ENCODE results near the gene BRSK1. TPM values are rescaled to one million over a fixed set of nuclear protein-coding genes. Genes with fewer than 3 reads are reported as not detected.
A peak's percentile ranks its signal among the peaks of the same experiment; 100 is the strongest.

Gene BRSK1
- total and polyA plus RNA-seq, 5 donors from 2014 or later: 1.5 TPM; not detected in 4

GRCh38 chr19:55348317-55349034, 64.7 kb downstream of the BRSK1 start:
- no peak overlapping the region for H3K4me3 ChIP-seq (ENCODE audit: low read depth, low read length)
- H3K36me3 Mint-ChIP-seq: peaks cover 7% of the 10 kb centered on the region
- H3K27me3 ChIP-seq (ENCODE audit: control insufficient read depth, insufficient read depth, low read length): peaks cover 14% of the 10 kb centered on the region
- H3K36me3 ChIP-seq (ENCODE audit: control insufficient read depth, insufficient read depth, low read length): no peaks in the 10 kb centered on the region
- no peak overlapping the region for H3K27ac ChIP-seq (ENCODE audit: insufficient read depth, low read length, poor library complexity, severe bottlenecking)
- no peaks in the 10 kb centered on the region for H3K9me3 ChIP-seq (ENCODE audit: control insufficient read depth in 2 of 2, low read length in 2 of 2)
- H3K4me3 Mint-ChIP-seq: peak overlapping the region in 1 of 4 donors; percentile 58
- H3K27me3 Mint-ChIP-seq: peaks cover 36% of the 10 kb centered on the region
- H3K4me1 Mint-ChIP-seq: peaks cover 0 to 23% (median 11%) of the 10 kb centered on the region in 4 donors
- H3K27ac Mint-ChIP-seq: no peak overlapping the region
- H3K4me1 ChIP-seq (ENCODE audit: control insufficient read depth, insufficient read depth, low read length, poor library complexity, severe bottlenecking): peaks cover 7% of the 10 kb centered on the region
- peaks cover 0 to 4% (median 0%) of the 10 kb centered on the region in 7 donors for H3K9me3 Mint-ChIP-seq
- no peak for DNase-seq
- no peak for ATAC-seq (ENCODE audit: low read depth in 2 of 2)

GRCh38 chr19:55350620-55351315, 67.0 kb downstream of the BRSK1 start:
- Mint-ChIP-seq H3K27ac (no peak overlapping the region), H3K9me3 (peaks cover 0 to 4% (median 0%) of the 10 kb centered on the region in 7 donors), H3K36me3 (no peaks in the 10 kb centered on the region), H3K4me1 (peaks cover 0 to 29% (median 13%) of the 10 kb centered on the region in 4 donors), H3K4me3 (peak overlapping the region in 2 of 4 donors; percentile 74 to 96), H3K27me3 (peaks cover 44% of the 10 kb centered on the region)
- Histone ChIP-seq H3K9me3 (ENCODE audit: control insufficient read depth in 2 of 2, low read length in 2 of 2) (no peaks in the 10 kb centered on the region), H3K27me3 (ENCODE audit: control insufficient read depth, insufficient read depth, low read length) (peaks cover 18% of the 10 kb centered on the region), H3K4me3 (ENCODE audit: low read depth, low read length) (no peak overlapping the region), H3K27ac (ENCODE audit: insufficient read depth, low read length, poor library complexity, severe bottlenecking) (no peak overlapping the region), H3K4me1 (ENCODE audit: control insufficient read depth, insufficient read depth, low read length, poor library complexity, severe bottlenecking) (peaks cover 20% of the 10 kb centered on the region), H3K36me3 (ENCODE audit: control insufficient read depth, insufficient read depth, low read length) (no peaks in the 10 kb centered on the region)
- DNase-seq: no peak
- no peak for ATAC-seq (ENCODE audit: low read depth in 2 of 2)

GRCh38 chr19:55352040-55352439, 68.2 kb downstream of the BRSK1 start:
- no peak overlapping the region for H3K27ac ChIP-seq (ENCODE audit: insufficient read depth, low read length, poor library complexity, severe bottlenecking)
- peaks cover 0 to 29% (median 13%) of the 10 kb centered on the region in 4 donors for H3K4me1 Mint-ChIP-seq
- H3K36me3 ChIP-seq (ENCODE audit: control insufficient read depth, insufficient read depth, low read length): no peaks in the 10 kb centered on the region
- peaks cover 56% of the 10 kb centered on the region for H3K27me3 Mint-ChIP-seq
- H3K9me3 Mint-ChIP-seq: peaks cover 0 to 4% (median 0%) of the 10 kb centered on the region in 7 donors
- H3K36me3 Mint-ChIP-seq: no peaks in the 10 kb centered on the region
- no peak overlapping the region for H3K27ac Mint-ChIP-seq
- no peak overlapping the region for H3K4me3 ChIP-seq (ENCODE audit: low read depth, low read length)
- H3K9me3 ChIP-seq (ENCODE audit: control insufficient read depth in 2 of 2, low read length in 2 of 2): no peaks in the 10 kb centered on the region
- H3K27me3 ChIP-seq (ENCODE audit: control insufficient read depth, insufficient read depth, low read length): peaks cover 18% of the 10 kb centered on the region
- ATAC-seq (ENCODE audit: low read depth in 2 of 2): no peak
- peaks cover 20% of the 10 kb centered on the region for H3K4me1 ChIP-seq (ENCODE audit: control insufficient read depth, insufficient read depth, low read length, poor library complexity, severe bottlenecking)
- DNase-seq: no peak
- peak overlapping the region in 3 of 4 donors; percentile 41 to 96 (median 74) for H3K4me3 Mint-ChIP-seq

- H3K4me3 Mint-ChIP-seq: peak overlapping the region; percentile 61 to 74 (median 68)
- H3K9me3 Mint-ChIP-seq: peaks cover 0 to 4% (median 0%) of the 10 kb centered on the region in 7 donors
- no peaks in the 10 kb centered on the region for H3K9me3 ChIP-seq (ENCODE audit: control insufficient read depth in 2 of 2, low read length in 2 of 2)
- H3K27ac ChIP-seq (ENCODE audit: insufficient read depth, low read length, poor library complexity, severe bottlenecking): no peak overlapping the region
- peaks cover 20% of the 10 kb centered on the region for H3K4me1 ChIP-seq (ENCODE audit: control insufficient read depth, insufficient read depth, low read length, poor library complexity, severe bottlenecking)
- DNase-seq (no peak), ATAC-seq (ENCODE audit: low read depth in 2 of 2) (no peak)
- no peaks in the 10 kb centered on the region for H3K36me3 ChIP-seq (ENCODE audit: control insufficient read depth, insufficient read depth, low read length)
- peaks cover 0 to 29% (median 13%) of the 10 kb centered on the region in 4 donors for H3K4me1 Mint-ChIP-seq
- no peak overlapping the region for H3K27ac Mint-ChIP-seq
- H3K27me3 ChIP-seq (ENCODE audit: control insufficient read depth, insufficient read depth, low read length): peaks cover 18% of the 10 kb centered on the region
- H3K4me3 ChIP-seq (ENCODE audit: low read depth, low read length): no peak overlapping the region
- H3K36me3 Mint-ChIP-seq: no peaks in the 10 kb centered on the region
- peaks cover 60% of the 10 kb centered on the region for H3K27me3 Mint-ChIP-seq
Measured at GRCh38 chr19:55352549-55353145, 68.8 kb downstream of the BRSK1 start.

GRCh38 chr19:55353356-55353802, 69.6 kb downstream of the BRSK1 start:
- no peaks in the 10 kb centered on the region for H3K36me3 ChIP-seq (ENCODE audit: control insufficient read depth, insufficient read depth, low read length)
- H3K27ac ChIP-seq (ENCODE audit: insufficient read depth, low read length, poor library complexity, severe bottlenecking): no peak overlapping the region
- Mint-ChIP-seq H3K27ac (peak overlapping the region in 2 of 3 donors; percentile 38 to 51), H3K4me1 (peaks cover 0 to 29% (median 13%) of the 10 kb centered on the region in 4 donors), H3K36me3 (no peaks in the 10 kb centered on the region), H3K27me3 (peaks cover 60% of the 10 kb centered on the region), H3K9me3 (peaks cover 0 to 4% (median 0%) of the 10 kb centered on the region in 7 donors), H3K4me3 (peak overlapping the region; percentile 58 to 81 (median 73))
- no peaks in the 10 kb centered on the region for H3K9me3 ChIP-seq (ENCODE audit: control insufficient read depth in 2 of 2, low read length in 2 of 2)
- ATAC-seq (ENCODE audit: low read depth in 2 of 2) (no peak), DNase-seq (no peak)
- peaks cover 20% of the 10 kb centered on the region for H3K4me1 ChIP-seq (ENCODE audit: control insufficient read depth, insufficient read depth, low read length, poor library complexity, severe bottlenecking)
- peaks cover 18% of the 10 kb centered on the region for H3K27me3 ChIP-seq (ENCODE audit: control insufficient read depth, insufficient read depth, low read length)
- peak overlapping the region; percentile 1 for H3K4me3 ChIP-seq (ENCODE audit: low read depth, low read length)

GRCh38 chr19:55353803-55354697, 70.3 kb downstream of the BRSK1 start:
- H3K27me3 ChIP-seq (ENCODE audit: control insufficient read depth, insufficient read depth, low read length): peaks cover 18% of the 10 kb centered on the region
- H3K9me3 ChIP-seq (ENCODE audit: control insufficient read depth in 2 of 2, low read length in 2 of 2): no peaks in the 10 kb centered on the region
- no peak overlapping the region for H3K27ac ChIP-seq (ENCODE audit: insufficient read depth, low read length, poor library complexity, severe bottlenecking)
- Mint-ChIP-seq H3K36me3 (no peaks in the 10 kb centered on the region), H3K4me1 (peaks cover 0 to 29% (median 13%) of the 10 kb centered on the region in 4 donors), H3K9me3 (peaks cover 0 to 3% (median 0%) of the 10 kb centered on the region in 7 donors), H3K27ac (no peak overlapping the region), H3K4me3 (peak overlapping the region; percentile 58 to 73 (median 72)), H3K27me3 (peaks cover 60% of the 10 kb centered on the region)
- peak; percentile 70 to 81 for ATAC-seq (ENCODE audit: low read depth in 2 of 2)
- peak; percentile 49 to 66 (median 64) for DNase-seq
- H3K4me1 ChIP-seq (ENCODE audit: control insufficient read depth, insufficient read depth, low read length, poor library complexity, severe bottlenecking): peaks cover 20% of the 10 kb centered on the region
- no peak overlapping the region for H3K4me3 ChIP-seq (ENCODE audit: low read depth, low read length)
- no peaks in the 10 kb centered on the region for H3K36me3 ChIP-seq (ENCODE audit: control insufficient read depth, insufficient read depth, low read length)
